CD4-positive, alpha-beta T cell (primary cell): Measurements from ENCODE around the gene TOMM40L. TPM values are rescaled to one million over a fixed set of nuclear protein-coding genes. Genes with fewer than 3 reads are reported as not detected.

ENCODE experiments used
- ATAC-seq: fragments of 200-7000 bp; cut with Tn5 transposase; one replicate; pipeline ENCODE4 v1.10.0; 2022; ENCODE audit warnings: mild to moderate bottlenecking; ENCODE audit not compliant: poor library complexity
- CTCF ChIA-PET: fragments of 350-600 bp; sonication (Branson Sonifier 250); formaldehyde crosslinking; loops from one replicate; lab custom pipeline; 2021; ENCODE audit warnings: antibody characterized with exemption, inconsistent platforms; lab: Charles Lee
- POLR2A ChIA-PET: fragments of 350-600 bp; sonication (Branson Sonifier 250); formaldehyde crosslinking; loops from one replicate; lab custom pipeline; 2021; ENCODE audit warnings: antibody characterized with exemption, inconsistent platforms; lab: Charles Lee
- DNase-seq, 14 experiments: peaks; one replicate each; pipeline ENCODE4 v3.0.0-alpha.2; 2013 to 2020; ENCODE audit warnings: mixed read lengths in 2 of 14
- H3K27ac ChIP-seq, 2 donors: one replicate each; pipeline versions ENCODE4 v1.5.1 to v1.7.0; 2013; ENCODE audit warnings: low read length in 2 of 2, low read depth in 1 of 2, mild to moderate bottlenecking in 1 of 2
- H3K27me3 ChIP-seq, 2 experiments: 1 replicate in 1 of 2; 2 replicates in 1 of 2; pipeline versions ENCODE4 v1.6.1 to v1.7.0; 2013; ENCODE audit warnings: low read length in 2 of 2, control low read depth in 1 of 2, mild to moderate bottlenecking in 1 of 2, moderate library complexity in 1 of 2; ENCODE audit not compliant: insufficient read depth in 2 of 2, control insufficient read depth in 1 of 2
- H3K36me3 ChIP-seq: one replicate; pipeline ENCODE4 v1.6.1; 2013; ENCODE audit warnings: low read length, control low read depth; ENCODE audit not compliant: insufficient read depth
- H3K4me1 ChIP-seq: one replicate; pipeline ENCODE4 v1.6.1; 2013; ENCODE audit warnings: low read length, control low read depth; ENCODE audit not compliant: insufficient read depth
- H3K4me3 ChIP-seq: one replicate; pipeline ENCODE4 v1.5.1; 2013; ENCODE audit warnings: mild to moderate bottlenecking, low read length, moderate library complexity
- H3K9me3 ChIP-seq, 2 experiments: 1 replicate in 1 of 2; 2 replicates in 1 of 2; pipeline versions ENCODE4 v1.6.1 to v1.7.0; 2013; ENCODE audit warnings: low read length in 2 of 2, mild to moderate bottlenecking in 2 of 2, control low read depth in 1 of 2, moderate library complexity in 1 of 2; ENCODE audit not compliant: control insufficient read depth in 1 of 2, insufficient read depth in 1 of 2
- H3K27ac Mint-ChIP-seq: one replicate; pipeline ENCODE4 v1.8.0; 2020; ENCODE audit warnings: mixed read lengths
- H3K27me3 Mint-ChIP-seq: one replicate; pipeline ENCODE4 v1.8.0; 2021; ENCODE audit warnings: mixed read lengths
- H3K36me3 Mint-ChIP-seq: one replicate; pipeline ENCODE4 v1.8.0; 2021; ENCODE audit warnings: low read depth, mixed read lengths
- H3K4me1 Mint-ChIP-seq: one replicate; pipeline ENCODE4 v1.8.0; 2021; ENCODE audit warnings: low read depth, mixed read lengths
- H3K4me3 Mint-ChIP-seq: one replicate; pipeline ENCODE4 v1.8.0; 2020; ENCODE audit warnings: mild to moderate bottlenecking, mixed read lengths
- H3K9me3 Mint-ChIP-seq: one replicate; pipeline ENCODE4 v1.8.0; 2020; ENCODE audit warnings: mixed read lengths
- CTCF ChIP-seq: fragments of 200-600 bp; IDR thresholded peaks from one replicate; pipeline ENCODE4 v1.8.0; 2022; ENCODE audit warnings: antibody characterized with exemption, mild to moderate bottlenecking
- intact Hi-C, 2 experiments: fragments of 100-400 bp; cut with DNase I in 1 of 2; cut with micrococcal nuclease in 1 of 2; formaldehyde crosslinking; loops; one replicate each; pipeline versions ENCODE4 v1.15.1 to v1.9.0; 2023 to 2025; cut with DNase I, micrococcal nuclease
- total RNA-seq, 174 experiments: library from RNA in 2 of 174; stranded (reverse) in 2 of 174; gene quantifications; one replicate each; pipeline ENCODE4 v1.2.3 and lab custom pipeline; 2021 to 2026

Gene TOMM40L
- total RNA-seq, 2 experiments from 2014 or later = 3.2 to 4.1 TPM

DNA sequence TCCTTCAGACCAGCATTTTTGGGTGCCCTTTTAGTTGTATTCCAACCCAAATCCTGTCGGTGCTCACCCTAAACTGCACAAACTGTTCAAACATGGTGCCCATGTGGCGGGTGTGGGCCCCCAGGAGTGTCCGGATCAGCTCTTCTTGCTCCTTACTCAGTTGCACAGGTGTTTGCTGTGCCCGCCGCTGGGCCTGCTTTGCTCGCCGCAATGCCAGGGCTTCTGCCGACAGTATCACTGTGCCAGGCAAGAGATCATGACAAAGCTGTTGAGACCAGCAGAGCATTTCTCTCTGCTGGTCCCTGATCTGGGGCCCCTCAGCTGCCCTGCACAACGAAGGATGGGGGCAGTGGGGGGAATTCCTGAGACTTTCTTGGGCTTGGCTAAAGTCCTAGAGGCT is 7.2 kb downstream of the TOMM40L start:
- ChIA-PET POLR2A (no interaction called here), CTCF (no interaction called here)
- H3K4me1 Mint-ChIP-seq = peaks cover 3% of the 10 kb centered on the region
- no peak for TF ChIP-seq CTCF
- no peaks in the 10 kb centered on the region for H3K27me3 Mint-ChIP-seq
- intact Hi-C loops = no loop called here
- Histone ChIP-seq H3K9me3 (no peaks in the 10 kb centered on the region), H3K4me1 (peaks cover 1% of the 10 kb centered on the region), H3K27me3 (no peaks in the 10 kb centered on the region), H3K36me3 (peaks cover 21% of the 10 kb centered on the region), H3K27ac (no peak overlapping the region), H3K4me3 (no peak overlapping the region)
- peaks cover 18% of the 10 kb centered on the region for H3K36me3 Mint-ChIP-seq
- DNase-seq = no peak
- H3K27ac Mint-ChIP-seq = no peak overlapping the region
- no peaks in the 10 kb centered on the region for H3K9me3 Mint-ChIP-seq
- H3K4me3 Mint-ChIP-seq = no peak overlapping the region
- no peak for ATAC-seq

- Histone ChIP-seq H3K27me3 (no peaks in the 10 kb centered on the region), H3K27ac (no peak overlapping the region), H3K9me3 (no peaks in the 10 kb centered on the region), H3K4me3 (no peak overlapping the region), H3K4me1 (no peaks in the 10 kb centered on the region), H3K36me3 (no peaks in the 10 kb centered on the region)
- intact Hi-C loops = no loop called here
- ATAC-seq (no peak), DNase-seq (no peak)
- H3K4me1 Mint-ChIP-seq = no peaks in the 10 kb centered on the region
- no peak overlapping the region for H3K4me3 Mint-ChIP-seq
- no peak for TF ChIP-seq CTCF
- CTCF ChIA-PET = no interaction called here
- peaks cover 10% of the 10 kb centered on the region for H3K27me3 Mint-ChIP-seq
- H3K27ac Mint-ChIP-seq = no peak overlapping the region
- H3K9me3 Mint-ChIP-seq = no peaks in the 10 kb centered on the region
- POLR2A ChIA-PET = interaction anchor here (0.6 kb wide), 1 partner anchor 90 kb away, joined by 3 read pairs; no protein-coding TSS in a partner anchor
- no peaks in the 10 kb centered on the region for H3K36me3 Mint-ChIP-seq
Observed at GRCh38 chr1:161235957-161236775, 10.3 kb downstream of the TOMM40L start.

DNA sequence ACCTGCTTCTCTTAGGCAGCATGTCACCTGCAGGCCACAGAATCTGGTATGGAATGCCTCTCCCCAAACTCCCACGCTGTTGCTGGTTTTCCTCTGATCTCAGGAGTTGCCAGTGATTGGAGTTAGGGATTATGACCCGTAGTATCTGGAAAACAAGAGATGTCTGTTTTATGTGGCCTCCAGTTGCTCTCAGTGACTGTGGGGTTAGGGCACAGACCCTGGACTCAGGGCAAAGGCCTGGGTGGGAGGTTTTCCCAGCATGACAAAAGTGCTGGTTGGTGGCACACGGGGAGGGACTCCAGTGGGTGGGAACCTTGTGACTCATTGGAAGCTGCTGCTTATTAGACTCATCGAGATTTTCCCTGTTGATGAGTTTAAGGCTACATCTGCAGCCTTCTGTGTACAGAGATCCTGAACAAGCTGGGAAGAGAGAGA is 12.2 kb downstream of the TOMM40L start, which contains the start of gene NR1I3:
Gene NR1I3 (minus strand): TSS at position 165 of the 435 bp plus-strand sequence. CDS start 1,638 bp downstream, outside the sequence.
- Mint-ChIP-seq H3K27me3 (peaks cover 10% of the 10 kb centered on the region), H3K4me1 (no peaks in the 10 kb centered on the region), H3K4me3 (no peak within 1 kb of the TSS), H3K9me3 (no peaks in the 10 kb centered on the region), H3K36me3 (no peaks in the 10 kb centered on the region), H3K27ac (no peak within 1 kb of the TSS)
- Histone ChIP-seq H3K27ac (no peak within 1 kb of the TSS), H3K4me1 (no peaks in the 10 kb centered on the region), H3K27me3 (no peaks in the 10 kb centered on the region), H3K9me3 (no peaks in the 10 kb centered on the region), H3K36me3 (no peaks in the 10 kb centered on the region), H3K4me3 (no peak within 1 kb of the TSS)
- ChIA-PET CTCF (interaction anchor here (1.4 kb wide), 1 partner anchor 13 kb away, joined by 4 read pairs; the partner anchor contains the start of gene TOMM40L), POLR2A (interaction anchor here (0.6 kb wide), 1 partner anchor 216 kb away, joined by 3 read pairs; no protein-coding TSS in a partner anchor)
- intact Hi-C loops = no loop called here
- ATAC-seq = no peak
- TF ChIP-seq CTCF = no peak
- DNase-seq = no peak
